Adrenal gland (tissue), 12 donors: ENCODE data around the gene HABP4. TPM values are rescaled to one million over a fixed set of nuclear protein-coding genes. Genes with fewer than 3 reads are reported as not detected.

Experiments
- DNase-seq, 7 donors: peaks; one replicate each; pipeline ENCODE4 v3.0.0-alpha.2; 2019 to 2020
- H3K27ac ChIP-seq, 5 donors: fragments of 200-600 bp; sonication (generic) in 4 of 5; 1 replicate in 3 of 5; 2 replicates in 2 of 5; pipeline versions ENCODE4 v1.5.1 to v1.8.0; 2016 to 2020; ENCODE audit warnings: mild to moderate bottlenecking in 1 of 5
- H3K27me3 ChIP-seq: fragments of 200-600 bp; 2 replicates; pipeline ENCODE4 v1.8.0; 2021
- H3K36me3 ChIP-seq, 2 donors: fragments of 200-600 bp; replicated peaks in 1 of 2; 1 replicate in 1 of 2; 2 replicates in 1 of 2; pipeline versions ENCODE4 v1.5.1 to v1.8.0; 2018 to 2022
- H3K4me1 ChIP-seq, 2 donors: fragments of 200-600 bp; replicated peaks in 1 of 2; 1 replicate in 1 of 2; 2 replicates in 1 of 2; pipeline versions ENCODE4 v1.5.1 to v1.8.0; 2018 to 2021
- H3K4me3 ChIP-seq, 4 donors: fragments of 200-600 bp; sonication (generic) in 3 of 4; one replicate each; pipeline ENCODE4 v1.5.1; 2016 to 2018
- H3K9me3 ChIP-seq, 3 donors: fragments of 200-600 bp; sonication (generic) in 1 of 3; replicated peaks in 1 of 3; 1 replicate in 2 of 3; 2 replicates in 1 of 3; pipeline versions ENCODE4 v1.5.1 to v1.8.0; 2016 to 2021
- POLR2A ChIP-seq, 2 donors: fragments of 450-650 bp; IDR thresholded peaks; one replicate each; pipeline ENCODE4 v1.6.1; 2017; ENCODE audit warnings: antibody characterized with exemption in 2 of 2, mild to moderate bottlenecking in 2 of 2, moderate library complexity in 1 of 2
- WGBS, 4 donors: extraction: QIAGEN DNeasy Blood & Tissue Kit in 2 of 4; methylation state at CpG; one replicate each; pipeline versions ENCODE4 v1.1.5 to v1.1.7; 2013 to 2017; 5-methylcytosine and 5-hydroxymethylcytosine counted together
- intact Hi-C, 2 donors: fragments of 100-400 bp; cut with DNase I; formaldehyde crosslinking; loops; one replicate each; pipeline versions ENCODE4 v1.14.1 to v1.15.0; 2022 to 2023
- polyA plus RNA-seq, 3 donors: library from polyadenylated mRNA; stranded (reverse); fragments of 200-250 nt in 2 of 3; fragments of 350-450 nt in 1 of 3; fragmentation: Illumina TruSeq in 1 of 3; extraction: RNeasy Lipid Tissue Mini Kit (QIAGEN cat#74804) in 1 of 3; gene quantifications; one replicate each; pipeline ENCODE4 v1.2.3, GENCODE V29; 2013 to 2014
- total RNA-seq, 9 donors: library from RNA; depleted of rRNA in 4 of 9; stranded (reverse); fragments of >200 nt in 4 of 9; fragments of 120-200 nt in 1 of 9; fragmentation: NEBNext Ultra II Directional in 1 of 9; extraction: Animal tissue kit (Norgen Biotek cat#: 25700) in 1 of 9; gene quantifications; one replicate each; pipeline versions ENCODE4 v1.1.0 to v1.2.4, GENCODE V29; 2013 to 2023
- TF ChIP-seq, protein P1 (sequence below), 6 experiments: fragments of 450-650 bp in 4 of 6; fragments of 200-600 bp in 2 of 6; sonication (generic) in 1 of 6; IDR thresholded peaks; 1 replicate in 5 of 6; 2 replicates in 1 of 6; pipeline versions ENCODE4 v1.5.1 to v1.8.0; 2016 to 2021; ENCODE audit warnings: antibody characterized with exemption in 6 of 6, mild to moderate bottlenecking in 2 of 6, moderate library complexity in 1 of 6
- donor health status: healthy with polysubstance abuse.
- donor health status: Bipolar disorder and iron deficiency.
- donor health status: DM: yes; HTN: yes; CAD: no.
- donor health status: DM: no; HTN: no; CAD: no.
- donor health status: DM: no; HTN: no; CAD: no.
- donor health status: DM: yes; HTN: yes; CAD: no.

The HABP4 gene
- total and polyA plus RNA-seq, 12 donors, result 4.8 to 22.4 (median 10.0) TPM

DNA sequence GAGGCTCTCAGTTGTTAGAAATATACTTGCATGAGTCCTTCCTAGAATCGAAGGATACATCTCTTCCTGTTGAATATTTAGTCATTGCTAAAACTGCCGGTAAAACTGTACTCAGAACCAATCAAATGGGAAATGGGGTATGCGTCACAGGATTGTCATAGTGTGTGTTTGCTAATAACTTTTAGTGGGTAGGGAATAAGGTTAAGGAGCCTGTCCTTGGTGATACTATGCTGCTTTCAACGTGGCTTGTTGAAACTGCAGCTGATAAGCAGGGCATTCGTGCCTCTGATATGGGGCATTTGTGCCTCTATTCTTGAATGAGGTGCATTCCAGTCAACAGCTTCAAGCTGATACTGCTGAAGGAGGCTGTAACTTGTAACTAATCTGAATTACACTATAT is 26.6 kb downstream of the HABP4 start:
- no peak overlapping the region for H3K4me3 ChIP-seq
- H3K9me3 ChIP-seq, result no peaks in the 10 kb centered on the region
- peak in 2 of 7 donors; percentile 20 to 38 for DNase-seq
- H3K36me3 ChIP-seq, result peaks cover 0 to 20% of the 10 kb centered on the region in 2 donors
- no peaks in the 10 kb centered on the region for H3K27me3 ChIP-seq
- H3K4me1 ChIP-seq, result no peaks in the 10 kb centered on the region
- WGBS, 4 donors, result 63 to 65% (median 64%) methylated on average over 5 of the region's 5 CpGs
- intact Hi-C loops, result no loop called here
- no peak overlapping the region for H3K27ac ChIP-seq
- TF ChIP-seq POLR2A (IDR thresholded peaks at IDR 0.05), result no peak
- TF ChIP-seq, protein P1, sequence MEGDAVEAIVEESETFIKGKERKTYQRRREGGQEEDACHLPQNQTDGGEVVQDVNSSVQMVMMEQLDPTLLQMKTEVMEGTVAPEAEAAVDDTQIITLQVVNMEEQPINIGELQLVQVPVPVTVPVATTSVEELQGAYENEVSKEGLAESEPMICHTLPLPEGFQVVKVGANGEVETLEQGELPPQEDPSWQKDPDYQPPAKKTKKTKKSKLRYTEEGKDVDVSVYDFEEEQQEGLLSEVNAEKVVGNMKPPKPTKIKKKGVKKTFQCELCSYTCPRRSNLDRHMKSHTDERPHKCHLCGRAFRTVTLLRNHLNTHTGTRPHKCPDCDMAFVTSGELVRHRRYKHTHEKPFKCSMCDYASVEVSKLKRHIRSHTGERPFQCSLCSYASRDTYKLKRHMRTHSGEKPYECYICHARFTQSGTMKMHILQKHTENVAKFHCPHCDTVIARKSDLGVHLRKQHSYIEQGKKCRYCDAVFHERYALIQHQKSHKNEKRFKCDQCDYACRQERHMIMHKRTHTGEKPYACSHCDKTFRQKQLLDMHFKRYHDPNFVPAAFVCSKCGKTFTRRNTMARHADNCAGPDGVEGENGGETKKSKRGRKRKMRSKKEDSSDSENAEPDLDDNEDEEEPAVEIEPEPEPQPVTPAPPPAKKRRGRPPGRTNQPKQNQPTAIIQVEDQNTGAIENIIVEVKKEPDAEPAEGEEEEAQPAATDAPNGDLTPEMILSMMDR (IDR thresholded peaks at IDR 0.05), result no peak

DNA sequence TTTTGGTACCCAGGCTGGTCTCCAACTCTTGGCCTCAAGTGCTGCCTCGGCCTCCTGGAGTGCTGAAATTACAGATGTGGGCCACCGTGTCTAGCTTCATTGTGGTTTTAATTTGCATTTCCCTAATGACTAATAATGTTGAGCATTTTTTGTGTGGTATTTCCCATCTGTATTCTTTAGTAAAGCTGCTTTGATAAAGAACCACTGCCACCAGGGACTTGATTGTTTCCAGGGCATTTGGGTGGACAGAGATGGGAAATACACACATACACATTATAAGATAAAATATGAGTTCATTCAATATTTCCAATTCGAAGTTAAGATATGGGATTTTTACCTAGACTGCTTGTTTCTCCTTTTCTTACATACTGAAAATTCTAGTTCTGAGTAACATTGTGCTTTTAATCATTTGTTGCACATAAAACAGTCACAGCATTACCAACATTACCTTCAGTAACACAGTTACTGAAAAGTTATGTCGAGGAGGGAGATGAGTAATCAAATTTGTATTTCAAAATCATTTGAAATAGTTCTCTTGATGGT is 28.9 kb downstream of the HABP4 start:
- Histone ChIP-seq H3K27me3 (no peaks in the 10 kb centered on the region), H3K4me3 (no peak overlapping the region), H3K4me1 (no peaks in the 10 kb centered on the region), H3K27ac (no peak overlapping the region), H3K9me3 (no peaks in the 10 kb centered on the region), H3K36me3 (peaks cover 0 to 6% of the 10 kb centered on the region in 2 donors)
- 69 to 77% (median 74%) methylated on average over 4 of the region's 4 CpGs for WGBS, 4 donors
- DNase-seq, result no peak
- intact Hi-C loops, result no loop called here
- TF ChIP-seq, protein P1 (IDR thresholded peaks at IDR 0.05), result no peak
- no peak for TF ChIP-seq POLR2A (IDR thresholded peaks at IDR 0.05)

DNA sequence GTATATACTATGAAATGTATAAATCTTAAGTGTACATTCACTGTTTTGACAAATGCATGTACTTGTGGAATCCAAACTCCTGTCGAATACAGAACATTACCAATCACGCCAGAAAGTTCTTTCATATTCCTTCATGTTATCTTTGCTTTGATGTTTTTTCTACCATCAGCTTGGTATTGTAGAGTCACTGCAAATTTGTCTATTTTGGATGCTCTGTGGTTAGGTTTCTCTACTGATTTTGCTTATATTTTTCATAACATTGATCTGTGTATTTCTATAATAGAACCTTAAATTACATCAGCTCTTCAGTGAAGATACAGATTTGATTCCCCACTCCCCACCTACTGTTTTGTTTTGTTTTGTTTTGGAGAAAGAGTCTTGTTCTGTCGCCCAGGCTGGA is 30.8 kb downstream of the HABP4 start:
- TF ChIP-seq, protein P1 (IDR thresholded peaks at IDR 0.05), result no peak
- no peak for TF ChIP-seq POLR2A (IDR thresholded peaks at IDR 0.05)
- Histone ChIP-seq H3K9me3 (no peaks in the 10 kb centered on the region), H3K27ac (no peak overlapping the region), H3K36me3 (peaks cover 0 to 4% of the 10 kb centered on the region in 2 donors), H3K4me1 (peaks cover 0 to under 1% of the 10 kb centered on the region in 2 donors), H3K27me3 (no peaks in the 10 kb centered on the region), H3K4me3 (no peak overlapping the region)
- no peak for DNase-seq
- intact Hi-C loops, result no loop called here
- WGBS, 4 donors, result 93 to 99% (median 96%) methylated on average over 3 of the region's 3 CpGs

DNA sequence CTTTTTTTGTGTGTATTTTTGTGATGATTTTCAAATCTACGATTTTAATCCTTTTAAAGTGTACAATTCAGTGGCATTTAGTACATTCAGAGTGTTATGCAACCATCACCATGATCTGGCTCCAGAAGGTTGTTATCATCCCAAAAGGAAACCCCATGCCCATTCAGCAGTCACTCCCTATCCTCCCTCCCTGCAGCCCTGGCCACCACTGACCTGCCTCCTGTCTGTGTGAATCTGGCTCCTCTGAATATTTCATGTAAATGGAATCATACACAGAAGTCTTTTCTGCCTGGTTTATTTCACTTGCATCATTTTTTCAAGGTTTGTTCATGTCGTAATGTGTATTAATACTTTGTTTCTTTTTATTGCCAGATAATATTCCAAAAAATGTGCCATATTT is 32.5 kb downstream of the HABP4 start:
- DNase-seq, result no peak
- 70 to 93% (median 88%) methylated on average over 2 of the region's 2 CpGs for WGBS, 4 donors
- no peak overlapping the region for H3K27ac ChIP-seq
- intact Hi-C loops, result no loop called here
- H3K27me3 ChIP-seq, result no peaks in the 10 kb centered on the region
- no peak overlapping the region for H3K4me3 ChIP-seq
- peaks cover 0 to 4% of the 10 kb centered on the region in 2 donors for H3K36me3 ChIP-seq
- no peaks in the 10 kb centered on the region for H3K9me3 ChIP-seq
- peaks cover 0 to 18% of the 10 kb centered on the region in 2 donors for H3K4me1 ChIP-seq
- TF ChIP-seq POLR2A (IDR thresholded peaks at IDR 0.05), result no peak
- TF ChIP-seq, protein P1 (IDR thresholded peaks at IDR 0.05), result no peak
